ENCODE measurements around the gene FGGY. TPM values are rescaled to one million over a fixed set of nuclear protein-coding genes. Genes with fewer than 3 reads are reported as not detected.
A peak's percentile ranks its signal among the peaks of the same experiment; 100 is the strongest.

The FGGY gene
- total RNA-seq, 1 donor from 2014 or later = 24.3 TPM

- no peak for DNase-seq (ENCODE audit: low read depth)
- no peak overlapping the region for H3K4me3 ChIP-seq (ENCODE audit: low read depth, low read length)
- TF ChIP-seq CTCF (conservative IDR thresholded peaks at IDR 0.05; ENCODE audit: low read depth, low read length) = no peak
Observed at GRCh38 chr1:59322394-59322793, 25.5 kb downstream of the FGGY start.

- no peak overlapping the region for H3K4me3 ChIP-seq (ENCODE audit: low read depth, low read length)
- no peak for DNase-seq (ENCODE audit: low read depth)
- no peak for TF ChIP-seq CTCF (conservative IDR thresholded peaks at IDR 0.05; ENCODE audit: low read depth, low read length)
Observed at GRCh38 chr1:59322814-59323213, 25.9 kb downstream of the FGGY start.

- no peak for TF ChIP-seq CTCF (conservative IDR thresholded peaks at IDR 0.05; ENCODE audit: low read depth, low read length)
- no peak for DNase-seq (ENCODE audit: low read depth)
- no peak overlapping the region for H3K4me3 ChIP-seq (ENCODE audit: low read depth, low read length)
Observed at GRCh38 chr1:59323879-59324278, 27.0 kb downstream of the FGGY start.

GRCh38 chr1:59328353-59328752, 31.5 kb downstream of the FGGY start:
- DNase-seq (ENCODE audit: low read depth) = no peak
- H3K4me3 ChIP-seq (ENCODE audit: low read depth, low read length) = no peak overlapping the region
- no peak for TF ChIP-seq CTCF (conservative IDR thresholded peaks at IDR 0.05; ENCODE audit: low read depth, low read length)

GRCh38 chr1:59329412-59330053, 32.6 kb downstream of the FGGY start:
- no peak for DNase-seq (ENCODE audit: low read depth)
- no peak overlapping the region for H3K4me3 ChIP-seq (ENCODE audit: low read depth, low read length)
- TF ChIP-seq CTCF (conservative IDR thresholded peaks at IDR 0.05; ENCODE audit: low read depth, low read length) = peak; percentile 35

- DNase-seq (ENCODE audit: low read depth) = no peak
- no peak for TF ChIP-seq CTCF (conservative IDR thresholded peaks at IDR 0.05; ENCODE audit: low read depth, low read length)
- H3K4me3 ChIP-seq (ENCODE audit: low read depth, low read length) = no peak overlapping the region
Observed at GRCh38 chr1:59331686-59332620, 35.1 kb downstream of the FGGY start.
